ENCODE measurements around the gene ASRGL1. TPM values are rescaled to one million over a fixed set of nuclear protein-coding genes. Genes with fewer than 3 reads are reported as not detected.

The ASRGL1 gene
- total RNA-seq, 2 donors from 2014 or later, result 0.74 to 7.0 TPM

GRCh38 chr11:62418733-62419132 lies 81.5 kb downstream of the ASRGL1 start, which contains the start of gene SCGB1A1:
TSS of gene SCGB1A1 (plus strand) at chr11:62419033. CDS start at chr11:62419096, 63 bp downstream.
- Histone ChIP-seq H3K9me3 (no peaks in the 10 kb centered on the region), H3K4me1 (peaks cover 0 to 13% of the 10 kb centered on the region in 2 donors), H3K36me3 (no peaks in the 10 kb centered on the region), H3K4me3 (no peak within 1 kb of the TSS), H3K27me3 (no peaks in the 10 kb centered on the region), H3K27ac (peak within 1 kb of the TSS; percentile 16 to 61)
- TF ChIP-seq CTCF (IDR thresholded peaks at IDR 0.05), result no peak
- DNase-seq (ENCODE audit: low spot score), result no peak

GRCh38 chr11:62419314-62419929 lies 82.2 kb downstream of the ASRGL1 start:
- Histone ChIP-seq H3K9me3 (no peaks in the 10 kb centered on the region), H3K27me3 (no peaks in the 10 kb centered on the region), H3K4me1 (peaks cover 0 to 13% of the 10 kb centered on the region in 2 donors), H3K27ac (peak overlapping the region; percentile 16 to 61), H3K4me3 (no peak overlapping the region), H3K36me3 (no peaks in the 10 kb centered on the region)
- DNase-seq (ENCODE audit: low spot score), result no peak
- no peak for TF ChIP-seq CTCF (IDR thresholded peaks at IDR 0.05)

GRCh38 chr11:62419943-62420342 lies 82.7 kb downstream of the ASRGL1 start:
- Histone ChIP-seq H3K9me3 (no peaks in the 10 kb centered on the region), H3K4me3 (no peak overlapping the region), H3K36me3 (no peaks in the 10 kb centered on the region), H3K27ac (peak overlapping the region; percentile 16 to 61), H3K27me3 (no peaks in the 10 kb centered on the region), H3K4me1 (peaks cover 0 to 13% of the 10 kb centered on the region in 2 donors)
- DNase-seq (ENCODE audit: low spot score), result no peak
- TF ChIP-seq CTCF (IDR thresholded peaks at IDR 0.05), result no peak

- no peaks in the 10 kb centered on the region for H3K27me3 ChIP-seq
- no peak for TF ChIP-seq CTCF (IDR thresholded peaks at IDR 0.05)
- H3K36me3 ChIP-seq, result no peaks in the 10 kb centered on the region
- H3K9me3 ChIP-seq, result no peaks in the 10 kb centered on the region
- H3K27ac ChIP-seq, result no peak overlapping the region
- DNase-seq (ENCODE audit: low spot score), result no peak
- no peak overlapping the region for H3K4me3 ChIP-seq
- H3K4me1 ChIP-seq, result peaks cover 0 to 13% of the 10 kb centered on the region in 2 donors
These were observed 83.6 kb downstream of the ASRGL1 start for GRCh38 chr11:62420882-62421281.

GRCh38 chr11:62421996-62422395 lies 84.7 kb downstream of the ASRGL1 start:
- TF ChIP-seq CTCF (IDR thresholded peaks at IDR 0.05), result no peak
- H3K36me3 ChIP-seq, result no peaks in the 10 kb centered on the region
- no peak overlapping the region for H3K4me3 ChIP-seq
- peaks cover 0 to 13% of the 10 kb centered on the region in 2 donors for H3K4me1 ChIP-seq
- H3K9me3 ChIP-seq, result no peaks in the 10 kb centered on the region
- no peak for DNase-seq (ENCODE audit: low spot score)
- H3K27ac ChIP-seq, result no peak overlapping the region
- no peaks in the 10 kb centered on the region for H3K27me3 ChIP-seq

GRCh38 chr11:62423012-62423411 lies 85.8 kb downstream of the ASRGL1 start:
- H3K27ac ChIP-seq, result no peak overlapping the region
- H3K36me3 ChIP-seq, result no peaks in the 10 kb centered on the region
- H3K27me3 ChIP-seq, result no peaks in the 10 kb centered on the region
- no peaks in the 10 kb centered on the region for H3K9me3 ChIP-seq
- no peak overlapping the region for H3K4me3 ChIP-seq
- no peak for DNase-seq (ENCODE audit: low spot score)
- H3K4me1 ChIP-seq, result peaks cover 0 to 17% of the 10 kb centered on the region in 2 donors
- no peak for TF ChIP-seq CTCF (IDR thresholded peaks at IDR 0.05)
